GM19238 (cell line): ENCODE measurements around the gene CEACAM8.
"Not testable (repeated sequence)": the region's sequence is repeated elsewhere in the genome, so short reads cannot be mapped to it uniquely, and the experiment has no call there.

Source experiments
- DNase-seq: peaks from one replicate; pipeline ENCODE4 v3.0.0; 2011; ENCODE audit warnings: low spot score; ENCODE audit not compliant: insufficient read length

CEACAM8 gene

GRCh38 chr19:42594617-42595489, at the start of gene CEACAM8:
Gene CEACAM8, minus strand, starts transcription at chr19:42594924. Its CDS starts 96 bp downstream, at chr19:42594828.
- DNase-seq, result no peak

- DNase-seq, result not testable (repeated sequence)
Observed at GRCh38 chr19:42639324-42640092, 44.8 kb upstream of the CEACAM8 start.

GRCh38 chr19:42635233-42635539, 40.5 kb upstream of the CEACAM8 start:
- no peak for DNase-seq

- peak; percentile 7 for DNase-seq
Observed at GRCh38 chr19:42634409-42635232, 39.9 kb upstream of the CEACAM8 start.

GRCh38 chr19:42629191-42629590, 34.5 kb upstream of the CEACAM8 start:
- no peak for DNase-seq

GRCh38 chr19:42628411-42629140, 33.9 kb upstream of the CEACAM8 start:
- no peak for DNase-seq

- no peak for DNase-seq
Observed at GRCh38 chr19:42627916-42628315, 33.2 kb upstream of the CEACAM8 start.

GRCh38 chr19:42626181-42626580, 31.5 kb upstream of the CEACAM8 start:
- no peak for DNase-seq

- no peak for DNase-seq
Observed at GRCh38 chr19:42619271-42619670, 24.5 kb upstream of the CEACAM8 start.

- no peak for DNase-seq
Observed at GRCh38 chr19:42613666-42614065, 18.9 kb upstream of the CEACAM8 start.

GRCh38 chr19:42610401-42610915, 15.7 kb upstream of the CEACAM8 start:
- not testable (repeated sequence) for DNase-seq

GRCh38 chr19:42606660-42607351, 12.1 kb upstream of the CEACAM8 start:
- DNase-seq, result peak; percentile 53

GRCh38 chr19:42601811-42602443, 7.2 kb upstream of the CEACAM8 start:
- DNase-seq, result peak; percentile 13

GRCh38 chr19:42596391-42597072, 1.8 kb upstream of the CEACAM8 start:
- DNase-seq, result peak; percentile 26

- no peak for DNase-seq
Observed at GRCh38 chr19:42595550-42596172, 937 bp upstream of the CEACAM8 start.

GRCh38 chr19:42589792-42590191, 4.9 kb downstream of the CEACAM8 start:
- DNase-seq, result no peak

GRCh38 chr19:42584466-42584865, 10.3 kb downstream of the CEACAM8 start:
- DNase-seq, result no peak

GRCh38 chr19:42577016-42577415, 17.7 kb downstream of the CEACAM8 start:
- no peak for DNase-seq

- DNase-seq, result no peak
Observed at GRCh38 chr19:42576241-42576640, 18.5 kb downstream of the CEACAM8 start.
